GM18909 (cell line): ENCODE data around the gene MEGF6.

ENCODE experiments used
- ATAC-seq: cut with Tn5 transposase; IDR thresholded peaks from one replicate; pipeline ENCODE4 v1.9.1; 2021; ENCODE audit warnings: mild to moderate bottlenecking; ENCODE audit not compliant: unreplicated experiment, poor library complexity

MEGF6 gene

DNA sequence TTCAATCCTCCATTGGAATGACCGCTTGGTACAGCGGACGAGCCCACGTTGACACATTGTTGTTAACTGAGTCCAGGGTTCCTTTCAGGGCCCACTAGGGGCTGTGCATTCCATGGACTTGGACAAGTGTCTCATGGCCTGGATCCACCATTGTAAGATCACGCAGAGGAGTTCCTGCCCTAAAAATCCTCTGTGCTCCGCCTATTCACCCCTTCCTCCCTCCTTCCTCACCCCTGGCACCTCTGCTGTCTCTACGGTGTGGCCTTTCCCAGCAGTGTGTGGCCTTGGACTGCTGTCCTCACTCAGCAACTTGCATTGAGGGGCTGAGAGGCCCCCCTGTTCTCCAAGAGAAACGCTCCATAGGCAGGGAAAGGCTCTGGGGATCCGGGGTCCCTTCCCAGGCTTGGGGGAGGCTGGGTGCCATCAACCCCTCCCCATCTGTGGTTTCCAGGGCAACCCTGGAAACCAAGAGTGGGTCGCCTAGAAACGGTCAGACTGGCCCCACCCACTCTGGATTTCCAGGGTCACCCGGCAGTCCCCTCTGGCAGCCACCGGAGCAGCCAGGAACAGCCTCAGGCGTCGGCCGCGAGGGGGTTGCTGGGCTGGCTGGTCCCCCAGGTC lies 50.9 kb downstream of the MEGF6 start:
- ATAC-seq: no peak

DNA sequence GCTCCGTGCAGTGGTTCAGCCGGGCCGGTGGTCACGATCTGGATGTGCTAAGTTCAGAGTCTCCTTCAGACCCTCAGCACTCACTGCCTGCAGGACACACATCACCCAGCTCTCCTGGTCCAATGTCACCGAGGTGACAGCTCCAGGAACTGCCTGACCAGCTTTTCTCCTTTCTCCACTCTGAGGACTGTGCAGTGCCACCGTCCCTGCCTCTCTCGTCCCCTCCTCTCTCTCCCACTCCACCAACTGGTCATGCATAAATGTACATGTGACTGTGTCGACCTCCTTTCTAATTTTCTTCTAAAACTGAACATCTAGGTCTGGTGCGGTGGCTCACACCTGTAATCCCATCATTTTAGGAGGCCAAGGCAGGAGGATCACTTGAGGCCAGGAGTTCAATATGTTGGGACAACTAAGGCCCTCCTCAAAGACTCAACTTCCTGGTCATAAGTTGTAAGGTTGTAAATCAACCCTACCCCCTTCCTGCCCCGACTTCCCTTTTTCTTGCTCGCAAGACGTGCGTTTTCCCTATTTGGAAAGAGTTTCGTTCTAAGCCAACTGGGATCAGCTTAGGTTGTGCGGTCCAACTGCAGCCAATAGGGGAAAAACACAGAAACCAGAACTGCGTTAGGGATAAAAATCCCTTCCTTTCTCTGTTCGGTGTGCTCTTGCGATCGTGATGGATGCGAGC lies 53.1 kb downstream of the MEGF6 start:
- no peak for ATAC-seq

DNA sequence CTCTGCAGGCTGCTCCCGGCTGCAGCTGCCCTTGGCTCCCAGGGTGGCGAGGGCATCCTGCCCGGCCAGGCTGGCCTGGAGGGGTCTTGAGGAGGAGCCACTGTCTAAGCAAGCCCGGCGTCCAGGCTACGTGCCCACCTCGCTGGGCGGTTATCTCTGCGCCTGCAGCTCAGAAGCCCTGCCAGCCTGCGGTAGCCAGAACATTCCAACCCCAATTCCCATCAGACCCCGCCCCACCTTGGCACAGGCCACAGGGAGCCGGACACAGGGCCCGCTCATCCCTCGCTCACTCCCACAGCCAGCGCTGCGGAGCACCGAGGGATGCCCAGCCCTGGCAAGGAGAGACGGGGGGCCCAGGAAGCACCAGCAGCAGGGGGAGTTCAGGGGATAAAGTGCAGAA lies 53.9 kb downstream of the MEGF6 start:
- ATAC-seq: no peak

DNA sequence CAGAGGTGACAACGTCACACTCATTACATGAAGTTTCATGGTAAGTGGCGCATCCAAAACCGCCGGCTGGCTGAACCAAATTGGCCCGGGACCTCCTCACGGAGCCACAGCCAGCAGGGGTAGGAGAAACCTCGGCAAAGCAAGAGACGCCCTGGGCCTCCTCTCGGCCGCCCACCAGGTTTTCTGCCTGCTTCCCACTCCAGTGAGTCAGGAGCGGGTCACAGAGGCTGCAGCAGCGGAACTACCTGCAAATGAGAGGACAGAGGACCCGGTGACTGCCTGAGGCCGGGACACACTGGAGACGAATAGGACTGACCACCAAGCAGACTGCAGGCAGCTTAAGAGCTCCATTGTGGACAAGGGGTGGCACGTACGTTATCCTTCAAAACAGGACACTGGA lies 55.0 kb downstream of the MEGF6 start:
- no peak for ATAC-seq

DNA sequence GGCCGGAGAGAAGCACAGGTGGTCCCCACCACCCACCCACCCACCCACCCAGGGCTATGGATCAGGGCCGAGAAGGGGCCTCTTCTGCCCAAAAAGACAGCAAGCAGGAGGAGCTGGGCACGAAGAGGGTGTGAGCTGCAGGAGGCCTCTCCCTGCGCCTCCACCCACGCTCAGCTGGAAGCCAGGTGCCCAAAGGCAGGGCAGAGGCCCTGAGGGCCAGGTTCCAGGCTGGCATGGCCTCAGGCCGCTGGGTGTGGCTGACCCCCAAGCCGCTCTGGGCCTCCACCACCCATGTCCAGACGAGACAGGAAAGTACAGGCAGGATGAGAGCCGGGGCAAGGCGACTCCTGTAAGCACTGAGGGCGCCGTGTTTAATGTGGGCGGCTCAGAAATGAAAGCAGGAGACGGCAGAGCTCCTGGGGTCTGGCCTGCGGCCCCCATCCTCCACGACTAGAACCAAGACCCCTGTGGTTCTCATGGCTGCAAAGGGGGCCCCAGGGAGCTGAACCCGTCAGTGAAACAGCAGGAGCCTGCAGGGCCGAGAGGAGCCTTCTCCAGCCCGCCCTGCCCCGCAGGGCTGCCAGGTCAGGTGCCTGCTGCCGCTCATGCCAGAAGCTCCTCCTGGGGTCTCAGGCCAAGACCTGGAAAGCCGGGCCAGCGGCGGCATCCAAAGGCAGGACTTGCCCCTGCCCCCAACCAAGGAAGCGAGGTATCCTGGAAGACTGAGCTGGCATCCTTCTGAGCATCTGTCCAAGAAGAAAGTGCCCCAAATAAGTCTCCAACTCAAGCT lies 56.0 kb downstream of the MEGF6 start:
- no peak for ATAC-seq

DNA sequence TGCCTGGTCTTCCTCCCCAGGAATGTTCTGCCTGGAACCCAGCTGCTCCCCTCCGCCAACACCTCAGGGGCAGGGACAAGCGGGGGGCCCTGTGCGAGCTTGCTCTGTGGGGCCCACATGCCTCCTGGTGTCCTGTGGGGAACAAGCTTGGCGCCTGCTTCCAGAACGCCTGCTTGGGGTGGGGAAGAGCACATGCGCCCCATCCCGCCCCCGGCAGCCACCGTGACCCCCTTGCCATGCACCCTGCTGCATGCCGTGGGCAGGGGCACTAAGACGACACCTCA lies 57.4 kb downstream of the MEGF6 start:
- ATAC-seq: no peak

DNA sequence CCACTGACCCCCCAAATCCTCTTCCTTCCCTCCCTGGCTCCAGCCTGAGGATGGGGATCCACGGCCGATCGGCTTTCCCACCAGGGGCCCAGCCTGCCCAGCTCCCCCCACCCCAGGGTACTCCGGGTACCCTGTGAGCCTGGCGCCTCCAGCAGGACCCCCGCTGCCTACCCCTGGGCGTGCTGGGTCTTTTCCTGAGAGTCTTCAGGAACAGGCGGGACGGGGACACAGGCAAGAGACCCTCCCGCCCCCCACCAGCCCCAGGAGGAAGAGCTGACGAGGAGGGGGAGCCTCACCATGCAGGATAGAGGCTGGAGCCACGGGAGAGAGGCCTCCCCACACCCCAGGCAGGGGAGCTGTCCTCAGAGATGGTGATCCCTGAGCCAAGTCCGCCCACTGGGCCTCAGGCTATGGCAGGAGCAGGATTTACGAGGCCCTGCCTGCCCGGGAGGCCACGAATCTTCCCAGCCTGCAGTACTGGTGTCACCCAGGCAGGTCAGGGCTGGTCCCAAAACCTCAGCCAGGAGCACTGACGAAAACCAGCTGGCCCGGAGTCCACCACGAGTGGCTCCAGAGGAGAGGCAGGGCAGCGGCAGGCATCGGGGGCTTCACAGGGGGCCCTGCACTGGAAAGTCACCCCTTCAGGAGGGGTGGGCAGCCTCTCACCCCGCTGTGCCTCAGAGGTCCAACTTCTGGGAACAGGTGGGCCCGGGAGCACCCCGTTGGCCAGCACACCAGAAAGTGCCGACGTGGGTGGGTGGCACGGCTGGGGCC lies 58.0 kb downstream of the MEGF6 start:
- ATAC-seq: no peak

DNA sequence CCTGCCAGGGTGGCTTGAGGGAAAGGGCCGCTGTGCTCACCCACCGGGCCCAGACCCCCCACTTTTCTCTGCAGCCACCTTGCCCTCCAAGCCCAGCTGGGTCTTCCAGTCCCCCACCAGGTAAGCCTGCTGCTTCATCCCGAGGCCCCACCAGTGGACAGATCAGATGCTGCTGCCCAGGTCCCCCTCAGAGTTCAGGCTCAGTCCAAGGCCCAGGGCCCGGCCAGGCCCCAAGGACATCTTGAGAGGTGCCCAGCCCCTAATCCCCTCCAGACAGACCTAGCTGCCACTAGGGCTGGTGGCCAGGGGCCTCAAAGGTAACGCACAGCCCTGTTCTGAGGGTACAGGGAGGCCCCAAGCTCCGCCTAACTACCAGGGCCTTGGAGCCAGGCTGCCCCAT lies 58.6 kb downstream of the MEGF6 start:
- ATAC-seq: no peak

DNA sequence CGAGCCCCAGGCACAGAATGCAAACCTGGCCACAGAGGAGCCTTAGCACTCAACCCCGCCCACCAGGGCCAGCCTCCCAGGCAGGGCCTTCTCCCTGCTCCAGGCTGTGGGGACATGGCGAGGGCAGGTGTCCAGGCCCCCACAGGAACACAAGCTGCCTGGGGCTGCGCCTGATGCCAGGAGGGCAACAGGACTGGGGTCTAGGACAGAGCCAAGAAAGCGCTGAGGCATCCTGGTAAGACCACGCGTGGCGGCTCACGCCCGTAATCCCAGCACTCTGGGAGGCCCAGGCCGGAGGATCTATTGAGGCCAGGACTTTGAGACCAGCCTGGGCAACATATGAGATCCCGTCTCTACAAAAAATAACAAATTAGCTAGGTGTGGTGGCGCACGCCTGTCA lies 59.1 kb downstream of the MEGF6 start:
- ATAC-seq: no peak

DNA sequence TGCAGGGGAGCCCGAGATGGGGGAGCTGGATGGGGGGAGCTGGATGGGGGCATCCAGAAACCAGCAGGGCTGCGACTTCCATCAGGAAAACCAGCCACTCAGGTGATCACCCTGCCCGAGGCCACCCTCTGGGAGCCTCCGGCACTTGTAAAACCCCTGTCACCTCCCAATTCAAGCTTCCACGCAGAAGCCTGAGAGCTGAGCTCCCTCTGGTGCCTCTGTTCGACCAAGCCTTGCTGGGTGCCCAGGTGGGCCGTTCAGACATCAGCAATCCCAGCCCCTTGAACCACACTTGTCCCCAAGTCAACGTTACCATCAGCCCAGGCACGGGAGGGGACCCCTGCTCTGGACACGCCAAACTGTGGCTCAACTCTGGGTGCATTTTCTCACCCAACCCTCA lies 59.6 kb downstream of the MEGF6 start:
- no peak for ATAC-seq

DNA sequence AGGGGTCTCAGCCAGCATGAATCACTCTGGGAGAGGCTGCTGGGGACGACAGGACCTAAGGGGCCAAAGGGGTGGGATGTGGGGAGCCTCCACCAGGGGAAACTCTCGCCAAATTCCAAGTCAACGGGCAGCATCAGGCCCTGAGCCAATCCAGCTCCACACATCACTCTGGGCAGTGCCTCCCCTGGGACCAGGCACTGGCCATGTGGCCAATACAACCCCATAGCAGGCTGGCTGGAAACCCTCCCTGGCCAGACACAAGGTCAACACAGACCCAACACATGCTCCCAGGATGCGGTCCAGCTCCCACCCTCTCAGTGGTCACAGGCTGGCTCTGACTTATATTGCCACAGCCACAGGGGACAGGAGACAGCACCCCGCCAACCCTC lies 60.0 kb downstream of the MEGF6 start:
- ATAC-seq: no peak

DNA sequence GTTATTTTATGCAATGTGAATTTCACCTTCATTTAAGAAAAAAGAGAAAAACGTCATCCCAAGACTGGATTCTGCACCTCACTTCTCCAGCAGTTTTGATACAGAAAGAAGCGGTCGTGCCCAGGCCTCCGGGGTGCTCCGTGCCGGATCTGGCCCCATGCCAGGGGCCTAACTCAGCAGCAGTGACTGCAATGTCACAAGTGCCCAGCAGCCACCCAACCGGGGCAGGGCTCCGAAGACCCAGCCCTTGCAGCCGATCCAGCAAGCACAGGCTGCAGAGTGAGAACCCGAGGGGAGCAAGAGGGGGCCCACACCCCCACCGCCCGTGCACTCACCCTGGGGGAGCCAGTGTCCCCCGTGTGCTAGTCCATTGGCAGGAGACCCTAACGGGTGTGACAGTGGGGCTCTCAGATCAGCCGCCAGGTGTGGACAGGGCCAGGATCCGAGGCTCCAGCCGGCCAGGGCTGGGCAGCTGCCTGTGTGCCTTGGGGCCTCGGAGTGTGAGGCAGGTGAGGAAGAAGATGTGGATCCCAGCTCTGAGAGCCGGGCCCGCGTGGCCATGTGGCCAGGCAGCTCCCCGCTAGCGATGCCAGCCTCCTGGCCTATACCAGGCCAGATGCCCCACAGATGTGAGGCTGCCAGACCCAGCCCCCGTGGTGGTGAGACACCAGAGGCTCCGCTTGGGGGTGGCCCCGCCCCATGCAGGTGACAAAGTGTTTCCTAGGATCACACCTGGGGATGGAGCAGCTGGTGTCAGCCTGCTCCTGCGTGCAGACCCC lies 60.6 kb downstream of the MEGF6 start:
- no peak for ATAC-seq

DNA sequence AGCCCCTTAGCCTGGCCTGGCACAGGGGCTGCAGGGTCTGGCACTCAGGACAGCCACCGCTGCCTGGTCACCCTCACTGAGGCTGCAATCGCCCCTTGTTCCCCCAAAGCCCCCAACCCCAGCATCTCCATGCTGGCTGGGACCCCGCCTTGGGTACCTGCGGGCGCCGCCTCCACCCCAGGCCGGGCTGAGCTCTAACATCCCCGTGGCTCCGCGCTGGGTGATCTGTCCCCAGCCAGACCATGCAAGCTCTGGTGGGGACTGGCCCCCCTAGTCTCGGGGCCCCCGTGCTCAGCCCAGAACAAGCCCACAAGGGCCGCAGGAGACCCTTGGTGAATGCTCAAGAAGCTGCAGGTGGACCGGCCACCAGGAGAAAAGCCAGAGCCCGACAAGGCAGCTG lies 62.4 kb downstream of the MEGF6 start:
- no peak for ATAC-seq

DNA sequence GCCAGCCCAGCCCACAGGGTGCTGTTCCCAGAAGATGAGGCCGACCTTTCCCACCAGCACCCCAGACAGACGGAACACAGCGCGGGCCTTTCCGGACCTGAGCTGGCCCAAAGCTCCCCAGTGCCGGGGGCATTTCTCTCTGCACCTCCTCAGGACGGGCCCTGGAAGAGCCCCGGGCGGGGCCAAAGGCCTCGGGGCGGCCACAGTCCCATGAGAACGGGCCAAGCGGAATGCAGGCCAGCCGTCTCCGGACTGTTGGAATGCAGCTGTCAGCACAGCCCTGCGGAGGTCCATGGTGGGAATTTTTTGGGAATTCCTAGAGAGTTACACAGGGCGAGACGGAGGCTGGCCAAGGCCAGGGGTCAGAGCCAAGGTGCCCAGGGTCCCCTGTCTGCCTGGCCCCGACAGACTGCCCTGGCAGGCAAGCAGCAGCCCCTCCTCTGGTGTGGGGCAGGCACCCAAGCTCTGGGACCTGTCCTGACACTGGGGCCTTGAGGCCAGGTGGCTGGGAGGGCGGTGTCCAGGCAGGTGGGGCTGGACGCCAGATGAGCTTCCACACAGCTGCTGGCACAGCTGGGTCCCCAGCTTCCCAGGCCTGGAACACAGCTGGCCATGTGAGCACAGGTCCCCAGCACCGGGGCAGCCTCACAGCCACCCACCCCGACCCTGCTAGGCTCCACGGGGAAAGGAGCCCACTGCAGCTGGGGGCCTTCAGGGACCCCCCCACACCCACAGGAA lies 63.0 kb downstream of the MEGF6 start:
- ATAC-seq: no peak

DNA sequence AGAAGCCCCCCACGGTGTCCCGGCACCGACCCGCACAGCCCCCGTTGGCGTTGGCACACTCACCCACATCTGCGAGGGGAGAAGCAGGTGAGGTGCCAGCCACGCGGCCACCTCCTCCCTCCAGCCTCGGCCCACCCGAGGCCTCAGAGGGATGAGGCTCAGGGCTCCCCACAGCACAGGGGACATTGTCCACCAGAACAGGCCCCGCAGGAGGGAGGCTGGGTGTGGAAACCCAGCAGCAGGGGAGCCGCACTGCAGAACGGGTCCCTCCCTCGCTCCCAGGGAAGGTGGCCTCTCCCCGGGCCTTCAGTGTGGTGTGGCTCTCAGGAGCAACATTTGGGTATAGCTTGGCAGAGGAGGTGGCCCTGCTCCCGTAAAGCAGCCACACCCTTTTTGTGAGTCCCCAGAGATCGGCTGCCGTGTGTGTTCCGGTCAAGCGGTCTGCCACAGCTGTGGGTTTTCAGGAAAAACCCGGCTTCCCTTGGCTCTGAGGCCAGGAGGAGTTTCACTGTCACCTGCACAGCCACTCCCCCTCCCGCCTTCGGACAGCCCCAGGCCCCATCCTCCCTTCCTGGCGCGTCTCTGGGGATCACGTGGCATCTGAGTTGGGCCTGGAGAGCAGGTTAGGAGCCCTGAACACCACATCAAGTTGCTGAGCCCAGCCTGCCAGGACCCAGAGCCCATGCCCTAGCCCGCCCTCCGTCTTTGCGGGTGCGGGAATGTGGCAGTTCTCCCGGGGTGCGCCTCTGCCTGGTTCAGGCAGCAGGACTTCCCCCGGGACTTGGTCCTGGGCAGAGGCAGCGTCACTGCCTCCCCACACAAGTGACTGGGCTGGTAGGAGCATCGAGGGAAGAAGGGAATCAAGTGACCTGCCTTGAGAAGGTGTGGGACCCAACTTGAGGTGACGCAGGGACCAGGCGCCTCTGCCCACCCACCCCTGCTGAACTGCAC lies 64.0 kb downstream of the MEGF6 start:
- ATAC-seq: no peak

DNA sequence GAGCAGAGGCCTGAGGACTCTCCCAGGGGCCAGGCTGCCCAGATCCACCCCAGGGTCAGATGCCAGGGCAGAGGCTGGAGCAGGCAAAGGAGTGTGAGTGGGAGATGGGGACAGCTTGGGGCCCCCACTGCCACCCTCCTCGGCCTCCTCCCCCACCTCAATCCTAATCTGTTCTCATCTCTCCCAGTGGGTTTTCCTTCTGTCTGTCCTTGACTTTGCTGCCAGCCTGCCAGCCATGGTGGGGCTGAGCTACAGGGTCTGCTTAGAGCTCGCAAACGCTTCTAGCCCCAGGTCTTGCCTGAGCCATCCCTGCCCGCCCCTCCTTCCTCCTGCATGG lies 65.3 kb downstream of the MEGF6 start:
- no peak for ATAC-seq

DNA sequence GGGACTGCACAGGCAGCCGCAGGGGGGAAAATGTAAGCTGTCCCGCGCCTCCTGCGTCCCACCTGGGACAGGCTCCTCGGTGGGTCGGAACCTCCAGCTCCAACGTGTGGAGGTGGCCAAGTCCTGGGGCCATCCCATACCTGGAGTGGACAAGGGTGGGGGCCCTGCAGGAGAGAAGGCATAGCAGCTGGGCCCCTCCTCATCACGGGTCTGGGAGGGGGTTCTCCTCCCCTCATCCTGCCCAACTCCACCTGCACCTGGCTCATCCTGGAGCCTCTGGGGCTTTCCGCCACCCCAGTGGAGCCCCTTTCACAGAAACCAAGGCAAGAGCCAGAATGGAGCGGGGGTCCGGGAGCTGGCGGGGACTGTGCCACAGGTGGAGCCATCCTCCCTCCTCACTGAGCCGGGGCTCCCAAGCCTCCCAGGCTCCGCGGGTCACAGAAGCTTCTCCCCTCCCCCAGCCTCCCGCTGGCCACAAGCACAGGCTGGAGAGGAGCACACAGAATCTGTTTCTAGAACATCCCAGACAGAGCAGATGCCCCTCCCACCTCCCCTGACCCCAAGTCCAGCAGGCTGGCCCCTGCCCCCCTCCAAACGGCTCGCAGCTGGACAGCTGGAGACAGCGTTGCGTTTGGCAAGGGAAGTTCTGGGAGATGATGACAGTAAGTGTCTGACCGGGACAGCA lies 65.8 kb downstream of the MEGF6 start:
- no peak for ATAC-seq
